Fibroblast of lung (primary cell): Measurements from ENCODE around the gene SGPP2. TPM values are rescaled to one million over a fixed set of nuclear protein-coding genes. Genes with fewer than 3 reads are reported as not detected.
A peak's percentile ranks its signal among the peaks of the same experiment; 100 is the strongest.

Experiments
- DNase-seq, 2 donors: peaks; one replicate each; pipeline versions ENCODE4 v3.0.0 to v3.0.0-alpha.2; 2010; ENCODE audit warnings: low read depth in 2 of 2
- H2AFZ ChIP-seq: 2 replicates; pipeline ENCODE4 v1.5.1; 2012; ENCODE audit warnings: low read length, control low read depth, inconsistent platforms
- H3K27ac ChIP-seq: 2 replicates; pipeline ENCODE4 v1.5.1; 2011; ENCODE audit warnings: low read length, control low read depth; ENCODE audit not compliant: insufficient read depth
- H3K27me3 ChIP-seq: 2 replicates; pipeline ENCODE4 v1.5.1; 2011; ENCODE audit warnings: mild to moderate bottlenecking, low read length; ENCODE audit not compliant: control insufficient read depth, insufficient read depth
- H3K36me3 ChIP-seq: 2 replicates; pipeline ENCODE4 v1.5.1; 2011; ENCODE audit warnings: low read length; ENCODE audit not compliant: control insufficient read depth, insufficient read depth
- H3K4me1 ChIP-seq: 2 replicates; pipeline ENCODE4 v1.5.1; 2011; ENCODE audit warnings: low read length; ENCODE audit not compliant: control insufficient read depth, insufficient read depth; ENCODE audit errors: extremely low read depth
- H3K4me2 ChIP-seq: 2 replicates; pipeline ENCODE4 v1.5.1; 2011; ENCODE audit warnings: low read length, control low read depth; ENCODE audit not compliant: insufficient read depth; ENCODE audit errors: extremely low read depth
- H3K4me3 ChIP-seq, 4 experiments: fragments of 200-600 bp in 1 of 4; sonication (generic) in 1 of 4; replicated peaks in 1 of 4; 2 replicates each; pipeline ENCODE4 v1.5.1; 2011 to 2016; ENCODE audit warnings: low read length in 4 of 4, low read depth in 3 of 4, mild to moderate bottlenecking in 3 of 4, control low read depth in 2 of 4, inconsistent platforms in 1 of 4, mixed read lengths in 1 of 4; ENCODE audit not compliant: insufficient read depth in 1 of 4; ENCODE audit errors: control extremely low read depth in 1 of 4
- H3K79me2 ChIP-seq: 2 replicates; pipeline ENCODE4 v1.5.1; 2012; ENCODE audit warnings: mild to moderate bottlenecking, low read length, inconsistent platforms; ENCODE audit not compliant: control insufficient read depth, insufficient read depth
- H3K9ac ChIP-seq: 2 replicates; pipeline ENCODE4 v1.5.1; 2011; ENCODE audit warnings: mild to moderate bottlenecking, low read length, control low read depth; ENCODE audit not compliant: insufficient read depth
- H3K9me3 ChIP-seq: 2 replicates; pipeline ENCODE4 v1.5.1; 2012; ENCODE audit warnings: low read depth, low read length; ENCODE audit not compliant: control insufficient read depth, insufficient read depth
- H4K20me1 ChIP-seq: 2 replicates; pipeline ENCODE4 v1.5.1; 2011; ENCODE audit warnings: low read length; ENCODE audit not compliant: control insufficient read depth, insufficient read depth; ENCODE audit errors: extremely low read depth
- CTCF ChIP-seq, 2 donors: IDR thresholded peaks in 1 of 2; conservative IDR thresholded peaks in 1 of 2; 1 replicate in 1 of 2; 2 replicates in 1 of 2; pipeline ENCODE4 v1.5.1; 2011 to 2012; ENCODE audit warnings: low read length in 2 of 2, control low read depth in 1 of 2, inconsistent platforms in 1 of 2, low read depth in 1 of 2, mild to moderate bottlenecking in 1 of 2
- EZH2 ChIP-seq: IDR thresholded peaks from 2 replicates; pipeline ENCODE4 v1.5.1; 2012; ENCODE audit warnings: low read length, control low read depth, mild to moderate bottlenecking; ENCODE audit errors: missing control alignments
- polyA plus RNA-seq, 2 donors: library from polyadenylated mRNA; depleted of rRNA in 1 of 2; stranded (reverse) in 1 of 2; unstranded in 1 of 2; fragments of >200 nt; gene quantifications; 2 replicates each; pipeline ENCODE4 v1.2.1, GENCODE V29; 2011 to 2012; ENCODE audit warnings: missing spikeins in 1 of 2
- total RNA-seq: library from RNA; depleted of rRNA; stranded (reverse); fragments of >200 nt; gene quantifications from 2 replicates; pipeline ENCODE4 v1.2.1, GENCODE V29; 2014

SGPP2 gene
- total and polyA plus RNA-seq, 2 donors (not counting 1 experiment from before 2014, with no cell fraction given), result not detected

GRCh38 chr2:222518570-222519381 lies 94.4 kb downstream of the SGPP2 start:
- no peak for TF ChIP-seq EZH2
- Histone ChIP-seq H3K9ac (no peak overlapping the region), H3K27me3 (no peaks in the 10 kb centered on the region), H3K79me2 (no peaks in the 10 kb centered on the region), H3K27ac (no peak overlapping the region), H2AFZ (no peak overlapping the region), H4K20me1 (no peaks in the 10 kb centered on the region), H3K36me3 (no peaks in the 10 kb centered on the region), H3K4me2 (no peak overlapping the region), H3K9me3 (no peaks in the 10 kb centered on the region), H3K4me3 (no peak overlapping the region), H3K4me1 (no peaks in the 10 kb centered on the region)
- DNase-seq, result peak; percentile 25 to 77

GRCh38 chr2:222521099-222521498 lies 96.8 kb downstream of the SGPP2 start:
- Histone ChIP-seq H3K4me3 (no peak overlapping the region), H3K9ac (no peak overlapping the region), H3K9me3 (no peaks in the 10 kb centered on the region), H3K4me1 (no peaks in the 10 kb centered on the region), H3K36me3 (no peaks in the 10 kb centered on the region), H3K4me2 (no peak overlapping the region), H3K27me3 (no peaks in the 10 kb centered on the region), H3K79me2 (no peaks in the 10 kb centered on the region), H3K27ac (no peak overlapping the region), H4K20me1 (no peaks in the 10 kb centered on the region), H2AFZ (no peak overlapping the region)
- no peak for TF ChIP-seq EZH2
- DNase-seq, result no peak

GRCh38 chr2:222522082-222522481 lies 97.7 kb downstream of the SGPP2 start:
- H3K4me3 ChIP-seq, result no peak overlapping the region

More at GRCh38 chr2:222522082-222522481, 97.7 kb downstream of the SGPP2 start:
- no peaks in the 10 kb centered on the region for H3K79me2 ChIP-seq
- H3K4me1 ChIP-seq, result no peaks in the 10 kb centered on the region
- H3K36me3 ChIP-seq, result no peaks in the 10 kb centered on the region
- no peak for DNase-seq
- no peak overlapping the region for H3K4me2 ChIP-seq
- TF ChIP-seq EZH2, result no peak
- no peak for TF ChIP-seq CTCF (conservative IDR thresholded peaks at IDR 0.05 in 1 of 2, IDR thresholded peaks at IDR 0.05 in 1 of 2; ENCODE audit: low read depth in 1 of 2, low read length in 2 of 2)
- no peaks in the 10 kb centered on the region for H3K27me3 ChIP-seq
- no peaks in the 10 kb centered on the region for H3K9me3 ChIP-seq
- H4K20me1 ChIP-seq, result no peaks in the 10 kb centered on the region
- no peak overlapping the region for H2AFZ ChIP-seq
- no peak overlapping the region for H3K9ac ChIP-seq
- no peak overlapping the region for H3K27ac ChIP-seq
